HCT116 (cell line): ENCODE data around the gene ZNF48. TPM values are rescaled to one million over a fixed set of nuclear protein-coding genes. Genes with fewer than 3 reads are reported as not detected.

Source experiments
- ATAC-seq: fragments of 200-7000 bp; cut with Tn5 transposase; 2 replicates; pipeline ENCODE4 v1.9.1; 2020; ENCODE audit warnings: mild to moderate bottlenecking, moderate library complexity
- BruUV-seq: library from RNA; stranded (reverse); fragments of 400-500 nt; replicated peaks from 2 replicates; lab custom pipeline; 2021; lab: Mats Ljungman, UMichigan
- CTCF ChIA-PET: fragments of 300-600 bp; sonication (Branson Sonifier 250); formaldehyde crosslinking; loops from one replicate; lab custom pipeline; 2021; ENCODE audit warnings: antibody characterized with exemption; lab: Charles Lee
- POLR2A ChIA-PET: fragments of 300-600, 350-600 bp; sonication (Branson Sonifier 250); formaldehyde crosslinking; loops from one replicate; lab custom pipeline; 2021; ENCODE audit warnings: antibody characterized with exemption; lab: Charles Lee
- RAD21 ChIA-PET, 2 experiments: fragments of 300-600 bp; sonication (Branson Sonifier 250); formaldehyde crosslinking; loops; one replicate each; lab custom pipeline; 2023; ENCODE audit warnings: low total read pairs in 2 of 2; ENCODE audit not compliant: uncharacterized antibody in 2 of 2, unreplicated experiment in 2 of 2, low non-redundant PET in 1 of 2; lab: Charles Lee
- DNase-seq: peaks from one replicate; pipeline ENCODE4 v3.0.0-alpha.2; 2010; ENCODE audit warnings: low read depth, low spot score
- H2AFZ ChIP-seq: fragments of 200-600 bp; shearing (Covaris generic), sonication (generic); 2 replicates; pipeline ENCODE4 v1.6.1; 2017; ENCODE audit warnings: low read depth, mixed run types, mixed read lengths, antibody characterized with exemption, low read length; ENCODE audit not compliant: poor library complexity, severe bottlenecking
- H3K27ac ChIP-seq: 2 replicates; pipeline ENCODE4 v1.5.1; 2012; ENCODE audit warnings: low read depth, low read length
- H3K27me3 ChIP-seq: fragments of 200-600 bp; sonication (generic); 2 replicates; pipeline ENCODE4 v1.6.1; 2016; ENCODE audit warnings: mixed run types, low read length, mixed read lengths; ENCODE audit not compliant: insufficient read depth
- H3K36me3 ChIP-seq, 2 experiments: fragments of 200-500 bp in 1 of 2; fragments of 200-600 bp in 1 of 2; sonication (Bioruptor generic) in 1 of 2; sonication (generic) in 1 of 2; 2 replicates each; pipeline versions ENCODE4 v1.5.1 to v1.6.1; 2014 to 2016; ENCODE audit warnings: low read length in 2 of 2, inconsistent platforms in 1 of 2, mixed read lengths in 1 of 2, mixed run types in 1 of 2; ENCODE audit not compliant: insufficient read depth in 2 of 2, control insufficient read depth in 1 of 2
- H3K4me1 ChIP-seq, 2 experiments: fragments of 200-600 bp in 1 of 2; sonication (generic) in 1 of 2; 2 replicates each; pipeline versions ENCODE4 v1.5.1 to v1.6.1; 2012 to 2017; ENCODE audit warnings: low read length in 2 of 2, inconsistent platforms in 1 of 2, mild to moderate bottlenecking in 1 of 2, mixed read lengths in 1 of 2, mixed run types in 1 of 2, moderate library complexity in 1 of 2; ENCODE audit not compliant: insufficient read depth in 2 of 2, control insufficient read depth in 1 of 2
- H3K4me2 ChIP-seq: fragments of 200-600 bp; sonication (generic); 2 replicates; pipeline ENCODE4 v1.6.1; 2017; ENCODE audit warnings: mixed run types, low read length, mixed read lengths
- H3K4me3 ChIP-seq, 2 experiments: fragments of 200-600 bp in 1 of 2; sonication (generic) in 1 of 2; replicated peaks in 1 of 2; 2 replicates each; pipeline ENCODE4 v1.5.1; 2011 to 2016; ENCODE audit warnings: low read length in 2 of 2, control low read depth in 1 of 2, low read depth in 1 of 2, mild to moderate bottlenecking in 1 of 2, mixed read lengths in 1 of 2, mixed run types in 1 of 2
- H3K79me2 ChIP-seq: fragments of 200-600 bp; sonication (generic); 2 replicates; pipeline ENCODE4 v1.6.1; 2017; ENCODE audit warnings: mild to moderate bottlenecking, mixed run types, low read length, moderate library complexity, mixed read lengths; ENCODE audit not compliant: insufficient read depth
- H3K9ac ChIP-seq: fragments of 200-600 bp; sonication (generic); 2 replicates; pipeline ENCODE4 v1.6.1; 2016; ENCODE audit warnings: low read length, mixed read lengths
- H3K9me2 ChIP-seq: fragments of 200-600 bp; sonication (generic), shearing (Covaris generic); 2 replicates; pipeline ENCODE4 v1.6.1; 2017; ENCODE audit warnings: mixed run types, mild to moderate bottlenecking, moderate library complexity; ENCODE audit not compliant: insufficient read depth
- H3K9me3 ChIP-seq, 2 experiments: fragments of 200-500 bp in 1 of 2; fragments of 200-600 bp in 1 of 2; sonication (Bioruptor generic) in 1 of 2; sonication (generic) in 1 of 2; 2 replicates each; pipeline ENCODE4 v1.6.1; 2014 to 2017; ENCODE audit warnings: low read length in 2 of 2, mixed read lengths in 2 of 2, inconsistent platforms in 1 of 2, low read depth in 1 of 2, mild to moderate bottlenecking in 1 of 2, mixed run types in 1 of 2, moderate library complexity in 1 of 2; ENCODE audit not compliant: control insufficient read depth in 1 of 2, insufficient read depth in 1 of 2
- H4K20me1 ChIP-seq: fragments of 200-600 bp; sonication (generic), shearing (Covaris generic); 2 replicates; pipeline ENCODE4 v1.6.1; 2017; ENCODE audit warnings: mixed run types, mild to moderate bottlenecking, moderate library complexity; ENCODE audit not compliant: insufficient read depth
- CBX3 ChIP-seq: IDR thresholded peaks from 2 replicates; pipeline ENCODE4 v1.6.1; 2012; ENCODE audit warnings: low read depth
- CEBPB ChIP-seq: IDR thresholded peaks from 2 replicates; pipeline ENCODE4 v1.6.1; 2012; ENCODE audit warnings: low read depth
- EZH2 ChIP-seq: fragments of 200-600 bp; sonication (generic); IDR thresholded peaks from 2 replicates; pipeline ENCODE4 v1.6.1; 2017; ENCODE audit warnings: antibody characterized with exemption, mixed run types
- EZH2phosphoT487 ChIP-seq: fragments of 200-600 bp; IDR thresholded peaks from 2 replicates; pipeline ENCODE4 v1.6.1; 2018; ENCODE audit warnings: antibody characterized with exemption, borderline replicate concordance
- FOSL1 ChIP-seq: IDR thresholded peaks from 2 replicates; pipeline ENCODE4 v1.6.1; 2012; ENCODE audit warnings: low read depth
- JUND ChIP-seq: IDR thresholded peaks from 2 replicates; pipeline ENCODE4 v1.6.1; 2012
- YY1 ChIP-seq: IDR thresholded peaks from 2 replicates; pipeline ENCODE4 v1.6.1; 2011; ENCODE audit warnings: low read length, low read depth, moderate library complexity, mild to moderate bottlenecking; ENCODE audit not compliant: insufficient replicate concordance; ENCODE audit errors: extremely low read depth
- ZNF274 ChIP-seq: fragments of 200-500 bp; sonication (Bioruptor generic); IDR thresholded peaks from 2 replicates; pipeline ENCODE4 v1.6.1; 2014; ENCODE audit warnings: mild to moderate bottlenecking, low read depth, low read length, inconsistent platforms
- intact Hi-C: fragments of 100-400 bp; cut with micrococcal nuclease; formaldehyde crosslinking; loops from 2 replicates; pipeline ENCODE4 v1.10.0; 2022
- total RNA-seq: library from RNA; stranded (reverse); gene quantifications from one replicate; pipeline ENCODE4 v1.2.1, GENCODE V29; 2021; ENCODE audit not compliant: unreplicated experiment
- TF ChIP-seq, protein P1 (sequence below), 3 experiments: fragments of 200-600 bp in 1 of 3; sonication (generic) in 1 of 3; IDR thresholded peaks in 2 of 3; conservative IDR thresholded peaks in 1 of 3; 2 replicates each; pipeline ENCODE4 v1.5.1; 2012 to 2017; ENCODE audit warnings: low read depth in 2 of 3, low read length in 2 of 3, antibody characterized with exemption in 1 of 3, borderline replicate concordance in 1 of 3, control low read depth in 1 of 3, mild to moderate bottlenecking in 1 of 3, mixed read lengths in 1 of 3, mixed run types in 1 of 3, moderate library complexity in 1 of 3; ENCODE audit not compliant: insufficient read depth in 1 of 3
- TF ChIP-seq, protein P2 (sequence below): IDR thresholded peaks from 2 replicates; pipeline ENCODE4 v1.6.1; 2012

ZNF48 gene
- total RNA-seq, 1 experiment from 2014 or later: 17.9 TPM

DNA sequence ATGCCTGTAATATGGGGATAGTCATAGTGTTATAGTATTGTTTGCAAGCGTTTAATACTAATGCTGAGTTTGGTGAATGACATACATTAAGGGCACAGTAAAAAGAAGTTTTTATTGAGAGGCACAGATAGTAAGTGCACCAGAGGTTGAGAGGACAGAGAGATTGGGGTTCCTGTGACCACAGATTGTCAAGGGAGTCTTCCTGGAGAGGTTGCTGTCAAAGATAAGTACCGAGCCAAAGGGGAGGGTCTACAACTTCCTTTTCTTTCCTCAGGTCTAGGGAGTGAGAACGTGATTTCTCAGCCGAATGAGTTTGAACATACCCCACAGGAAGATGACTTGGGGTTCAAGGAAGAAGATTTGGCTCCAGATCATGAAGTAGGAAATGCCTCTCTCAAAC lies 1.8 kb downstream of the ZNF48 start:
- peaks cover 37 to 63% of the 10 kb centered on the region in 2 experiments for H3K4me1 ChIP-seq
- CTCF ChIA-PET: interaction anchor here (2.5 kb wide), 1 partner anchor 12 kb away, joined by 19 read pairs; no protein-coding TSS in a partner anchor
- H2AFZ ChIP-seq: no peak overlapping the region
- peak overlapping the region; percentile 87; the same call in 1 of the 2 replicates for H3K9ac ChIP-seq
- H3K27ac ChIP-seq: no peak overlapping the region
- H3K9me3 ChIP-seq: no peaks in the 10 kb centered on the region
- H4K20me1 ChIP-seq: no peaks in the 10 kb centered on the region
- POLR2A ChIA-PET: interaction anchor here (1.1 kb wide), 1 partner anchor 10 kb away, joined by 3 read pairs; the partner anchor contains the start of gene ZNF771
- peak overlapping the region in 1 of 2 experiments; percentile 96; a peak in 2 of 4 replicates for H3K4me3 ChIP-seq
- peak overlapping the region; percentile 88 for H3K4me2 ChIP-seq
- peaks cover 25% of the 10 kb centered on the region for H3K79me2 ChIP-seq
- intact Hi-C loops: no loop called here
- RAD21 ChIA-PET: interaction anchor here in 1 of 2 experiments (0.6 kb wide), 1 partner anchor 21 kb away, joined by 3 read pairs; no protein-coding TSS in a partner anchor
- no TSS peak for BruUV-seq
- TF ChIP-seq CBX3: no peak
- no peak for TF ChIP-seq EZH2
- TF ChIP-seq ZNF274: no peak
- TF ChIP-seq, protein P1, sequence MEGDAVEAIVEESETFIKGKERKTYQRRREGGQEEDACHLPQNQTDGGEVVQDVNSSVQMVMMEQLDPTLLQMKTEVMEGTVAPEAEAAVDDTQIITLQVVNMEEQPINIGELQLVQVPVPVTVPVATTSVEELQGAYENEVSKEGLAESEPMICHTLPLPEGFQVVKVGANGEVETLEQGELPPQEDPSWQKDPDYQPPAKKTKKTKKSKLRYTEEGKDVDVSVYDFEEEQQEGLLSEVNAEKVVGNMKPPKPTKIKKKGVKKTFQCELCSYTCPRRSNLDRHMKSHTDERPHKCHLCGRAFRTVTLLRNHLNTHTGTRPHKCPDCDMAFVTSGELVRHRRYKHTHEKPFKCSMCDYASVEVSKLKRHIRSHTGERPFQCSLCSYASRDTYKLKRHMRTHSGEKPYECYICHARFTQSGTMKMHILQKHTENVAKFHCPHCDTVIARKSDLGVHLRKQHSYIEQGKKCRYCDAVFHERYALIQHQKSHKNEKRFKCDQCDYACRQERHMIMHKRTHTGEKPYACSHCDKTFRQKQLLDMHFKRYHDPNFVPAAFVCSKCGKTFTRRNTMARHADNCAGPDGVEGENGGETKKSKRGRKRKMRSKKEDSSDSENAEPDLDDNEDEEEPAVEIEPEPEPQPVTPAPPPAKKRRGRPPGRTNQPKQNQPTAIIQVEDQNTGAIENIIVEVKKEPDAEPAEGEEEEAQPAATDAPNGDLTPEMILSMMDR (IDR thresholded peaks at IDR 0.05 in 2 of 3, conservative IDR thresholded peaks at IDR 0.05 in 1 of 3; ENCODE audit: borderline replicate concordance in 1 of 3, insufficient read depth in 1 of 3, low read depth in 2 of 3, low read length in 2 of 3): no peak
- TF ChIP-seq EZH2phosphoT487: no peak
- no peak for TF ChIP-seq FOSL1
- TF ChIP-seq, protein P2, sequence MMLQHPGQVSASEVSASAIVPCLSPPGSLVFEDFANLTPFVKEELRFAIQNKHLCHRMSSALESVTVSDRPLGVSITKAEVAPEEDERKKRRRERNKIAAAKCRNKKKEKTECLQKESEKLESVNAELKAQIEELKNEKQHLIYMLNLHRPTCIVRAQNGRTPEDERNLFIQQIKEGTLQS: no peak
- TF ChIP-seq JUND: no peak
- TF ChIP-seq YY1: no peak
- no peak for TF ChIP-seq CEBPB
- H3K27me3 ChIP-seq: no peaks in the 10 kb centered on the region
- no peak for DNase-seq
- peaks cover 2 to 18% of the 10 kb centered on the region in 2 experiments; a peak in 3 of 4 replicates for H3K36me3 ChIP-seq
- H3K9me2 ChIP-seq: no peaks in the 10 kb centered on the region
- no peak for ATAC-seq
